ENCODE data around the gene MTFR1L.

DNA sequence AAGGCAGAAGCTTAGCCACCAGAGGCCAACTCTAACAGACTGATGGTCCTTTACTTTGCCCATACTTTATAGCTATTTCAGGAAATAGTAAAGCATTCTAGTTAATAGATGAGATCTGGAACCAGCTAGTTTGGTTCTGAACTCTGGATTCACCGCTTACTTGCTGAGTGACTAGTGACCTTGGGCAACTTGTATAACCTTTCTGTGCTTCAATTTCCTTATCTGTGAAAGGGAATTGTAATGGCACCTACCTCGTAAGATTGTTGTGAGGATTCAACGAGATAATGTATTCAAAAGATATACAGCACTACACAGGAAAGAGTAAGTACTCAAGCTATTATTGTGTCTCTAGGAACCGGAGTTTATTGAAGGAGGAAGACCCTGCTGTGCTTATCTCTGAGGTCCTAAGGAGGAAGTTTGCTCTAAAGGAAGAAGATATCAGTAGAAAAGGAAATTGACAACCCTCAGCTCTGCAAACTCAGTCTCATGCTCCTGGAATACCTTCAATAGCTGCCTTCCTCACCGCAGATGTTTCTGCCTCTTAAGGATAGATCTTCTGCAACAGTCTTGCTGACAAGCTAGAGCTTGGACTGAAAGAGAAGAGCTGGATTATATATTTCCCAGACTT lies 11.9 kb downstream of the MTFR1L start:
- no peak for TF ChIP-seq CTCF (IDR thresholded peaks at IDR 0.05; ENCODE audit: insufficient read depth, low read depth, low read length)
- TF ChIP-seq EZH2 (IDR thresholded peaks at IDR 0.05; ENCODE audit: insufficient read depth, low read length) = no peak
